ENCODE results near the gene CADM2.

DNA sequence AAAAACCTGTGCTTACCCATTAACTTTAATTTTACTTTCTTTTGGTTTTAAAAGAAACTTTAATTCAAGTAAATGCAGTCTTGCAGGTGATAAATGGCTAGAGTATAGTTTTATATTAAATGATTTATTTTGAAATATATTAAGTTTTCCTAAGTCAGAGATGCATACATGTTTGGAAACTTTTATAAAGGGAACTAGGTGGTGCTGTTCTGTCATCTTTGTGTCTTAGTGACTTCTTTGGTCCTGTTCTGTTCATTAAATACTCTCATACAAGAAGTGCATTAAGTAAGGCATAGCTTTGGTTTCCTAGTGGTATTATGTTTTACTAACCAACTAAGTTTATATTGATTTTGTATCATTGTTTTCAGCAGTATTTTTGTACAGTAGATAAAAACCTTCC is 15.6 kb downstream of the CADM2 start:
- TF ChIP-seq ZNF24 (tag by site-specific recombination; IDR thresholded peaks at IDR 0.05): no peak
- TF ChIP-seq, protein P1, sequence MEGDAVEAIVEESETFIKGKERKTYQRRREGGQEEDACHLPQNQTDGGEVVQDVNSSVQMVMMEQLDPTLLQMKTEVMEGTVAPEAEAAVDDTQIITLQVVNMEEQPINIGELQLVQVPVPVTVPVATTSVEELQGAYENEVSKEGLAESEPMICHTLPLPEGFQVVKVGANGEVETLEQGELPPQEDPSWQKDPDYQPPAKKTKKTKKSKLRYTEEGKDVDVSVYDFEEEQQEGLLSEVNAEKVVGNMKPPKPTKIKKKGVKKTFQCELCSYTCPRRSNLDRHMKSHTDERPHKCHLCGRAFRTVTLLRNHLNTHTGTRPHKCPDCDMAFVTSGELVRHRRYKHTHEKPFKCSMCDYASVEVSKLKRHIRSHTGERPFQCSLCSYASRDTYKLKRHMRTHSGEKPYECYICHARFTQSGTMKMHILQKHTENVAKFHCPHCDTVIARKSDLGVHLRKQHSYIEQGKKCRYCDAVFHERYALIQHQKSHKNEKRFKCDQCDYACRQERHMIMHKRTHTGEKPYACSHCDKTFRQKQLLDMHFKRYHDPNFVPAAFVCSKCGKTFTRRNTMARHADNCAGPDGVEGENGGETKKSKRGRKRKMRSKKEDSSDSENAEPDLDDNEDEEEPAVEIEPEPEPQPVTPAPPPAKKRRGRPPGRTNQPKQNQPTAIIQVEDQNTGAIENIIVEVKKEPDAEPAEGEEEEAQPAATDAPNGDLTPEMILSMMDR (tag by site-specific recombination; IDR thresholded peaks at IDR 0.05): no peak
- TF ChIP-seq SCRT2 (tag by site-specific recombination; IDR thresholded peaks at IDR 0.05): no peak
- no peak for TF ChIP-seq KLF8 (tag by site-specific recombination; IDR thresholded peaks at IDR 0.05)
- no peak for TF ChIP-seq ZNF449 (tag by site-specific recombination; IDR thresholded peaks at IDR 0.05)
- no peak for TF ChIP-seq ZNF174 (tag by site-specific recombination; IDR thresholded peaks at IDR 0.05)
- TF ChIP-seq ZNF354C (tag by site-specific recombination; IDR thresholded peaks at IDR 0.05; ENCODE audit: borderline replicate concordance, low read depth): no peak
- no peak for TF ChIP-seq ZNF214 (tag by site-specific recombination; IDR thresholded peaks at IDR 0.05; ENCODE audit: borderline replicate concordance)
- TF ChIP-seq ZNF510 (tag by site-specific recombination; IDR thresholded peaks at IDR 0.05; ENCODE audit: insufficient replicate concordance): no peak
- no peak for TF ChIP-seq ZBTB26 (tag by site-specific recombination; optimal IDR thresholded peaks at IDR 0.05)
